ENCODE data around the gene TECPR1. TPM values are rescaled to one million over a fixed set of nuclear protein-coding genes. Genes with fewer than 3 reads are reported as not detected.

TECPR1 gene
- total RNA-seq, 2 donors from 2014 or later: 39.7 to 45.2 TPM

DNA sequence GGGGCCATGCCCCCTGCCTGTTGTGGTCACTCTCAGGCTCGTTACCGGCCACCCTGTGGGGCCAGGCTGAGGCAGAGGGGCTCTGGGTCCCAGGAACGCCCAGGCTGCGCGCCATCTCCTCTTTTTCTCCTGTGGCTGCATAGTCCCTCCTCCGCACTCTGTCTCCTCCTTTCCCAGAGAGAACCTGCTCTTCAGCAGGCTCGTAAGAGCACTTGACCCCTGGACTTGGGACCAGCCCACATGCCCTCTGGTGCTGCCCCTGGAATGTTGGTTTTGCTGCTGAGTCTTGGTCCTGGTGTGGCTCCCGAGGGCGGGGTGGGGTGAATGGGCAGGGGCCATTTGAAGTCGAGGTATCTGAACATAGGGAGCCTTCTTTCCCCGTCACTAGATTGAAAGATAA lies 47.4 kb downstream of the TECPR1 start:
- ATAC-seq (peak; percentile 31), DNase-seq (no peak)
- intact Hi-C loops (cut with DNase I, micrococcal nuclease): no loop called here

DNA sequence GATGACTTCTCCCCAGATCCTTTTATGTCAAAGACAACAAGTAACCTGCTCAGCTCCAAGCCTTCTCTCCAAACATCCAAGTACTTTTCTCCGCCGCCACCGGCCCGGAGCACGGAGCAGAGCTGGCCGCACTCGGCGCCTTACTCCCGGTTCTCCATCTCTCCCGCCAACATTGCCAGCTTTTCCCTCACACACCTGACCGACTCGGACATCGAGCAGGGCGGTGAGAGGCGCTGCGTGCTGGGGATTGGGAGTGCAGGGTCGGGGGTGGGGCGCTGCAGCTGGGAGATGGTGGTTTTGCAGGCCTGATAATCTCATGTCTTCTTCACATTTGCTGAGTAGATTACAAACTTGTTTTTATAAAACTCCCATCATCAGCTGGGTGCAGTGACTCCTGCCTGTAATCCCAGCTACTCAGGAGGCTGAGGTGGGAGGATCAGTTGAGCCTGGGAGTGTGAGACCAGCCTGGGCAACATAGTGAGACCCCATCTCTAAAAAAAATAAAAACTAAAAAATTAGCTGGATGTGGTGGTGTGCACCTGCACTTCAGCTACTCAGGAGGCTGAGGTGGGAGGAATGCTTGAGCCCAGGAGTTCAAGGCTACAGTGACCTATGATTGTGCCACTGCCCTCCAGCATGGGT lies 47.9 kb downstream of the TECPR1 start:
- no peak for DNase-seq
- intact Hi-C loops (cut with DNase I, micrococcal nuclease): no loop called here

DNA sequence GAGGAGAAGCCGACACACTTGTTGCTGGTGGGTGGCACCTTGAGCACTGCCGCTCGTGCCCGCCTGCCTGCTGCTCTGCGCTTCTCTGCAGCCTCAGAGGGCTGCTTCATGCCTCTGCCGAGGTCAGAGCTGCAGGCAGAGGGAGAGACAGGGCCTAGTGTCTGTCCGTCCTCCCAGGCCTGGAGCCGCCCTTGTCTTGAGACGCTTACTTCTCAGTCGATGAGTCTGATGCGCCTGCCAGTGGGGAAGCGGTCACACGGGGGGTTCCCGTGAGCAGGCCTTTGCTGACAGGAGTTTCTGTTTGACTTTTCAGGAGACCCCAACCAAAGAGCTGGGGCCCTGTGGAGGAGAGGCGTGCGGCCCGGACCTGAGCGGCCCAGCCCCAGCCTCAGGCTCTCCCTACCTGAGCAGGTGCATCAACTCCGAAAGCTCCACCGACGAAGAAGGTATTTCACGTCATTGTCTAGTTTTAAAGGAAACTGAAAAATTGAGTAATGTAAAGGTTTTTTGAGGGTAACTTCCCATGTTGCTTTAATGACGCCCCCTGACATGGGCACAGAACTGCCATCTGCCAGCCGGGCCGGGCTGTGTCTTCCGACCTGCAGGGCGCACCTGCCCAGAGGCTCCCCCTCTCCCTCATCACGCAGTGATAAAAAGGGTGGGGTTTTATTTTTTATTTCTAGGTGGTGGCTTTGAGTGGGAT lies 48.6 kb downstream of the TECPR1 start:
- intact Hi-C loops (cut with DNase I, micrococcal nuclease): no loop called here
- DNase-seq: no peak
- no peak for ATAC-seq

More for the DNA sequence above, 47.9 kb downstream of the TECPR1 start:
- no peak for ATAC-seq

DNA sequence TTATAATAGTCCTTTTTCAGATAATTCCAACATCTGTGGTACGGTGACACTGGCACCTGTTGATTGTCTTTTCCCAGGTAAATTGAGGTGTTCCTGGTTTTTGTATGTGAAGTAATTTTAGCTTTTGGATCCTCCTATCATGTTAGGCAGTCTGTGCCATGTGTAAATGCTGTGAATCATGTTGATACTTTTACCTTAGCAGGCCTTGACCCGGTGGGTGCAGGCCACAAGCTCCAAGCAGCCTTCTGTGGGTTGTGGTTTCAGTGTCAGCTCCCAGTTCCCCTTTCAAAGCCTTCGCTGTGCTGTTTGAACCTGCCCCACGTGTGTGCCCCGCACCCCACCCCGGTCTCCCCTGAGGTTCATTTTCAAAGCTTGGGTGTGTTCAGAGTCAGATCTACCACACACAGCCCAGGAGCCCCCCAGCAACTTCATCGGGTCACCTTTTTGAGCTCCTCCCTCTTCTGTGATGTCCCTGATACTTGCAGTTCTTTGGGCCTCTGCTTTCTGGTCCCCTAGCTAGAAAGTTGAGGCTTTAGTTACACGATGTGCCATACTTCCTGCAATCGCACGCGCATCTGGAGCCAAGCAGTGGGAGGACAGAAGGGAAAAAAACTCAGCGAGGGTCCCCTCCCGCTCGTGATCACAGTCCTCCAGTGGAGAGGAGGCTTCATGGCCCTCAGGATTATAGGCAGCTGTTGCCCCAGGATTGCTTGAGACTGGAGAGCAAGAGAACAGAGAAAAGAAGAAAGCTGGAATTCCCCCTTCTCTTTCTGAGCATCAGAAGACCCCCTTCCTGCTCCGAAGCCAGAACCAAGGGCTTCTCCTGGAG lies 49.5 kb downstream of the TECPR1 start:
- peak; percentile 36 for ATAC-seq
- DNase-seq: peak; percentile 48 to 59
- intact Hi-C loops (cut with DNase I, micrococcal nuclease): no loop called here

DNA sequence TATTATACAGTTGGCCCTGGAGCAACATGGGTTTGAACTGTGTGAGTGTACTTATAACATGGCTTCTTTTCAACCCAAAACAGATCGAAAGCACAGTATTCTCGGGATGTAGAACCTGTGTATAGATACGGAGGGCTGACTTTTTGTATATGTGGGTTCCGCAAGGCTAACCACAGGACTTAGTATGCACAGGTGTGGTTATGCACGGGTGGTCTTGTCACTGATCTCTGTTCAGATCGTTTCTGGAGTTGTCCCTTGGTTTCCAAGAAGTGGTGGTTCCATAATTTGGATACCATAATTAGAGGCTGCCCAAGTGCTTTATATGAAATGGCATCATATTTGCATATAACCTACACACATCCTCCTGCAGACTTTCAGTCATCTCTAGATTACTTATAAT lies 51.7 kb downstream of the TECPR1 start:
- ATAC-seq (no peak), DNase-seq (no peak)
- intact Hi-C loops (cut with DNase I, micrococcal nuclease): no loop called here

DNA sequence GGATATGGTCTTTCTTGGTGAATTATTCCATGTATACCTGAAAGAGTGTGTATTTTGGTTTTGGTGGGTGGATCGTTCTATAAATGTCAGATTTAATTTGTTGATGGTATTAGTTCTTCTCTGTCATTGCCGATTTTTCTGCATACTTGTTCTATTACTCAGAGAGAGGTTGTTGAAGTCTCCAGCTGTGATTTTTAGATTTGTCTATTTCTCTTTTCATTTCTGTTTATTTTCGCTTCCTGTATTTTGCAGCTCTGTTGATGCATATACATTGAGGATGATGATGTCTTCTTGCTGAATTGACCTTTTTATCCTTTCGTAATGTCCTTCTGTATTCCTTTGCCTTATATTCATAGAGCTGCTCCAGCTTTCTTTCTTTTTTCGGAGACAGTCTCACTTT lies 52.9 kb downstream of the TECPR1 start:
- intact Hi-C loops (cut with DNase I, micrococcal nuclease): no loop called here
- no peak for ATAC-seq

DNA sequence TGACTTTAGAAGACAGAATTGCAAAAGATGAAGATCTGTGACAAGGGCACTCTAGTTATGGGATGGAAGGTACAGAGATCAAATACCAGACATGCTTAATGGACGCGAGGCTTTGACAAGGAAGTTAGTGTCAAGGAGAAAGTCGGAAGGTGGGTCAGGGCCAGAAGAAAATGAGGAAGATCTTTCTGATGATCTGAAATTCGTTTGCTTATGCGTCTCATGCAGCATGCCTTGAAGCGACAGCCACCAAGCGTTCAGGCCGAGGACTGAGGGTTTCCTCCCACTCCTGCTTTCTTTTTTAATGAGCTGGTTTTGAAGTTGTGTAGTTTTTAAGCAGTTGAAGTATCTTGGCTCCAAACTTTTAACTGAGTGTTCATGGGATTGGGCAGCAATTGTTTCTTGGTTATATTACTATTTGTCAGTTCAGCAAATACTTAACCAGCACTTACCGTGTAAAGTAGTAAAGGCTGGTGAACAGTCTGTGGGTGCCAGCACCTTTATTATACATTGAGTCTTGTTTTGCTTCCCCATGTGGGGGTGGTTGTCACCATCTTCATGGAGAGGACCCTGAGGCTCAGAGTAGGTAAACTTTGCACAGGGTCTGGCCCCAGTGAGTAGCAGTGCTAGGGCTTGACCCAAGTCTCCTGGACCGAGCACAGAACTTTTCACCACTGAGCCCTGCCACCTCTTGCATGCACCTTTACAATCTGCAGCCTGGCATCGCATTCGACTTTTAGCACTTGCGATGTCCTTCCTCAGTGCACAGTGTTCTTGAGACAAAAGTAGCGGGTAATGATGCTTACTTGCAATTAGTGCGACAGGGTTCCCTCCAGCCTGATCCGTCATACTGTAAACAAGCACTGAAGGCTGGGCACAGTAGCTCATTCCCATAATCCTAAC lies 55.1 kb downstream of the TECPR1 start:
- DNase-seq: no peak
- intact Hi-C loops (cut with DNase I, micrococcal nuclease): no loop called here
- no peak for ATAC-seq

More for the DNA sequence above, 52.9 kb downstream of the TECPR1 start:
- no peak for DNase-seq

DNA sequence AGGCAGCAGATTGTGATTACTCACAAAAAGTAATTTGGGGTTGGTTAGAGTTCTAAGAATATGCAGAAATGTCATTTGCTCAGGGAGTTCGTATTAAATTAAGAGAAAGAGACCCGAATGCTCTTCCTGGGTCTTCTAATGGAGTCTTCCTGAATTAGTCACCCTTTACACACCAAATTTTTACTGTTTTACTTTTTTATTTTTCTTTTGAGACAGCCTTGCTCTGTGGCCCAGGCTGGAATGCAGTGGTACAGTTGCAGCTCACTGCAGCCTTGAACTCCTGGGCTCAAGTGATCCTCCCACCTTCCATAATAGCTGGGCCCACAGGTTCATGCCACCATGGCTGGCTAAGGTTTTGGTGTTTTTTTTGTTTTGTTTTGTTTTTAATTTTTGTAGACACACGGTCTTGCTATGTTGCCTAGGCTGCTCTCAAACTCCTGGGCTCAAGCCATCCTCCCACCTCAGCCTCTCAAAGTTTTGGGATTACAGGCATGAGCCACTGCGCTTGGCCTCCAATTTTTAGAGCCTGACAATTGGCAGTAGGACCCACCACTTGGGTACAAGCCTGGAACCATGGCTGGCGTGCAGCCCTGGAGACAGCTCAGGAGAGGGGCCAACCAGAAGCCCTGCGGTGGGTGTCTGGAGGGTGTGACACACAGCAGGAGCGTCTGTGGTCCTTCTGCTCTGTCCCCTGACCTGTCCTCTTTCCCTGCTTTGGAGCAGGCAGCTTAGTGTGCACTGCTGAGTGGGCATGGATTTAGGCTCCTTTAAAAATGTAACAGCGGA lies 57.2 kb downstream of the TECPR1 start:
- ATAC-seq: no peak
- intact Hi-C loops (cut with DNase I, micrococcal nuclease): no loop called here
- DNase-seq: no peak

DNA sequence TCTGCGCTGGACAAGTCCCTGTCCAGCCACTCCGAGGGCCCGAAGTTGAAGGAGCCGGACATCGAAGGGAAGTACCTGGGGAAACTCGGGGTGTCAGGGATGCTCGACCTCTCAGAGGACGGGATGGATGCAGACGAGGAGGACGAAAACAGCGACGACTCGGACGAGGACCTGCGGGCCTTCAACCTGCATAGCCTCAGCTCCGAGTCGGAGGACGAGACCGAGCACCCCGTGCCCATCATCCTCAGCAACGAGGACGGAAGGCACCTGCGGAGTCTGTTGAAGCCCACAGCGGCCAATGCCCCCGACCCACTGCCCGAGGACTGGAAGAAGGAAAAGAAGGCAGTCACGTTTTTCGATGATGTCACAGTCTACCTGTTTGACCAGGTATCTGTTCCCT lies 57.8 kb downstream of the TECPR1 start:
- DNase-seq: no peak
- intact Hi-C loops (cut with DNase I, micrococcal nuclease): no loop called here

DNA sequence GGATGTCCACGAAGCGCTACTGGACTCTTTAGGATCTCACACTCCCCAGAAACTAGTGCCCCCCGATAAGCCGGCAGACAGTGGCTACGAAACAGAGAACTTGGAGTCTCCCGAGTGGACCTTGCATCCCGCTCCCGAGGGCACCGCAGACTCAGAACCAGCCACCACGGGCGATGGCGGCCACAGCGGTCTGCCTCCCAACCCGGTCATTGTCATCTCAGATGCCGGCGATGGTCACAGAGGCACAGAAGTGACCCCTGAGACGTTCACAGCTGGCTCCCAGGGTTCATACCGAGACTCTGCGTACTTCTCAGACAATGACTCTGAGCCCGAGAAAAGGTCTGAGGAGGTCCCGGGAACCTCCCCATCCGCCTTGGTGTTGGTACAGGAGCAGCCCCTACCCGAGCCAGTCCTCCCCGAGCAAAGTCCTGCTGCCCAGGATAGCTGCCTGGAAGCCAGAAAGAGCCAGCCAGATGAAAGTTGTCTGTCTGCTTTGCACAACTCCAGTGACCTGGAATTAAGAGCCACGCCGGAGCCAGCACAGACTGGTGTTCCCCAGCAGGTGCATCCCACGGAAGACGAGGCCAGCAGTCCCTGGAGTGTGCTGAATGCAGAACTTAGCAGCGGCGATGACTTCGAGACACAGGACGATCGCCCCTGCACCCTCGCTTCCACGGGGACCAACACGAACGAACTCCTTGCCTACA lies 58.4 kb downstream of the TECPR1 start:
- DNase-seq: no peak
- ATAC-seq: no peak
- intact Hi-C loops (cut with DNase I, micrococcal nuclease): no loop called here

More for the DNA sequence above, 57.8 kb downstream of the TECPR1 start:
- no peak for ATAC-seq

DNA sequence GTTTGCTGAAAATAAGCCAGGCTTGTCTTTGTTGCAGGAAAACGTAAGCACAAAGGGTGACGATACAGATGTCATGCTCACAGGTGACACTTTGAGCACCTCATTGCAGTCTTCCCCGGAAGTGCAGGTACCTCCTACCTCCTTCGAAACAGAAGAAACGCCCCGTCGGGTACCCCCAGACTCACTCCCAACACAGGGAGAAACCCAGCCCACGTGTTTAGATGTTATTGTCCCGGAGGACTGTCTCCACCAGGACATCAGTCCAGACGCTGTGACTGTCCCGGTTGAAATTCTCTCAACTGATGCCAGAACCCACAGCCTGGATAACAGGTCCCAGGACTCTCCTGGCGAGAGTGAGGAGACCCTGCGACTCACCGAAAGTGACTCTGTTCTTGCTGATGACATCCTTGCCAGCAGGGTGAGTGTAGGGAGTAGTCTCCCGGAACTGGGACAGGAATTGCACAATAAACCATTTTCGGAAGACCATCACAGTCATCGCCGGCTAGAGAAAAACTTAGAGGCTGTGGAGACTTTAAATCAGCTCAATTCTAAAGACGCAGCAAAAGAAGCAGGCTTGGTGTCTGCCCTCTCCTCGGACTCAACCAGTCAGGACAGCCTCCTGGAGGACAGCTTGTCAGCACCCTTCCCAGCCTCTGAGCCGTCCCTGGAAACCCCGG lies 59.1 kb downstream of the TECPR1 start:
- ATAC-seq (no peak), DNase-seq (no peak)

DNA sequence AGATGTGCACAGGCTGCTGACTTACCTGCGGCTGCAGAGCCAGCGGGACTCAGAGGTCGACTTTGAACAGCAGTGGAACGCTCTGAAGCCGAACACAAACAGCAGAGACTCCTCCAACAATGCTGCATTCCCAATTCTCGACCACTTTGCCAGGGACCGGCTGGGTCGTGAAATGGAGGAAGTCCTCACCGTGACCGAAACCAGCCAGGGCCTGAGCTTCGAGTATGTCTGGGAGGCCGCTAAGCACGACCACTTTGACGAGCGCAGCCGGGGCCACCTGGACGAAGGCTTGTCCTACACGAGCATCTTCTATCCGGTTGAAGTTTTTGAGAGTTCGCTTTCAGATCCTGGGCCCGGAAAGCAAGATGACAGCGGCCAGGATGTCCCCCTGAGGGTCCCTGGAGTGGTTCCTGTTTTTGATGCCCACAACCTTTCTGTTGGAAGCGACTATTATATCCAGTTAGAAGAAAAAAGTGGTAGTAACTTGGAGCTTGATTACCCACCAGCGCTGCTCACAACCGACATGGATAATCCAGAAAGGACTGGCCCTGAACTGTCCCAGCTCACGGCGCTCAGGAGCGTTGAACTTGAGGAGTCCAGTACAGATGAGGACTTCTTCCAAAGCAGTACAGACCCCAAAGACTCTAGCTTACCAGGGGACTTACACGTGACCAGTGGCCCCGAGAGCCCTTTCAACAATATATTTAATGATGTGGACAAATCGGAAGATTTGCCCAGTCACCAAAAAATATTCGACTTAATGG lies 60.2 kb downstream of the TECPR1 start:
- ATAC-seq: no peak
- intact Hi-C loops (cut with DNase I, micrococcal nuclease): no loop called here
- no peak for DNase-seq

More for the DNA sequence above, 59.1 kb downstream of the TECPR1 start:
- intact Hi-C loops (cut with DNase I, micrococcal nuclease): no loop called here

DNA sequence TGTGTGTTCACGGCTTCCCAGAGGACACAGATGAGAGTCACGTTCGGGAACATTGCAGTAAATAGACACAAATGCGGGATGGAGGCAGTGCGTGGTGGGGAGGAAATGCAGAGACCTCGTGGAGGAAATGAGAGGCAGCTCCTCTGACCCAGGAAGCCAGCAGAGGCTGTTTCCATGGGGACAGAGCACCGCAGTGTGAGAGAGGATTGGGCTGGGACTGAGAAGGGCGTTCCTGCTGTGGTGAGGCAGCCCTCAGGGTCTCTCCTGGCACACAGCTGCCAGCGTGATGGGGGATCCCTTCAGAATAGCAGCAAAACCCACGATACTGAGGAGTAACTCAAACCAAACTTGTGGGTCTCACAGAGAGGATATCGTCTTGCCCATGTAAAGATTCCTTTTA lies 62.5 kb downstream of the TECPR1 start:
- ATAC-seq: no peak
- intact Hi-C loops (cut with DNase I, micrococcal nuclease): no loop called here
- DNase-seq: no peak

DNA sequence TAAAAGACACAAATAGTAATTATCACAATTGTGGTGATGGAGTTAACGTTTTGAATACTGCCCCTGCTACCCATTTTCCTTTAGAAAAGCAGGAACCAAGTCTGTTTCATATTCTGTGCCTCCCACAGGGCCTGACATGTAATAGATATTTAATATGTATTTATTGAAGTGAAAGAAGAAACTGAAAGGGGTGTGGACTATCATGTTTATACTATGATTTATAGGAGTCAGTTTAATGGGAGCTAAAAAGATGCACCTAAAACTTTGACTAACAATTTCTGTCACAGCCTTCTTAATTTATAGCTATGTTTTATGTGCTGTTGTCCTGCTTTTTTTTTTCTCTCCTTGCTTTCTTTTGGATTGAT lies 64.9 kb downstream of the TECPR1 start:
- intact Hi-C loops (cut with DNase I, micrococcal nuclease): no loop called here
- no peak for ATAC-seq
- no peak for DNase-seq

DNA sequence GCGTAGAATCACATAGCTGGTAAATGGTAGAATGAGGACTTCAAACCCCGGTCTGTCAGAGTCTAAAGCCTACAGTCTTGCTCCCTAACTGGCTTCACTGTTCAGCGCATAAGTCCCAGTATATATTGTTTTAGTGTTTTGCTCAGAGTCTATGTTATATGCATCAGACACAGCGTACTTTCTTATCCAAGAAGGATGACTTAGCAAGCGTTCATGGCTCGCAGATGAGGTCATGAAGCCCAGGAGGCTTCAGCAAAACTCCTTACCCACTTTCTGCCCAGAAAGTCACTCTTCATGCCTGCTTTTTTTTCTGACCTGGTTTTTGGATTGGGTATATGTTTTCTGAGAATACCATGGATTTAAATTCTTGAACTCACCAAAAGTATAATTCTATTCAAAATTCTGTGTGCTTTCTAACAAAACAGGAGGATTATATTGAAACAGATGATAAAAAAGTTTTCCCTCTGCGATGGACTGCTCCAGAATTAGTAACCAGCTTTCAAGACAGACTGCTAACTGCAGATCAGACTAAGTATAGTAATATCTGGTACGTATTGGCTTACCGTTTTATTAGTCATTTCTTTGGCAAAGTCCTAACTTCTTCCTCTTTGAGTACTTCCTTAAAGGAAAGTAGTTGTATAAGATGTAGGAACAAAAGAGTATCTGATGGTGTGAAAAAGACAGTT lies 65.4 kb downstream of the TECPR1 start:
- intact Hi-C loops (cut with DNase I, micrococcal nuclease): no loop called here
- ATAC-seq: no peak
- DNase-seq: no peak

DNA sequence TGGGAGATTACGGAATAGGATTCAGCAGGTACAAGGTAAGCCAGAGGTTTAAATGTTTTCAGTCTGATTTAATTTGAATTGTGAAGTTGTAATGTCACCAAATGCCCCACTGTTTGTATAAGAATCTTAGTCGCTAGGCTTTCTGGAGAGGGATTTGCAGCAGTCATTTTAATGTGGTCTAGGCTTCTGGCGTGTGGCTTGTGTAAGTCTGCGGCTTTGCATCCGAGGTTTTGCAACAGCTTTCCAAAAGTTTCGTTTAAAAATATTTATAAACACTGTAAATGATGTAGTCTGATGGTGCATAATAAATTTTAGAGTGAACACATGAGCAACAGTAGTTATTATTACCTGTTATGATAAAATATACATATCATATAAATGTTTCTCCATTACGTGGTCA lies 66.9 kb downstream of the TECPR1 start:
- DNase-seq (no peak), ATAC-seq (no peak)
- intact Hi-C loops (cut with DNase I, micrococcal nuclease): no loop called here

Measured in left colon (tissue), 2 donors.